ENCODE results near the gene NELFE. TPM values are rescaled to one million over a fixed set of nuclear protein-coding genes. Genes with fewer than 3 reads are reported as not detected.
A peak's percentile ranks its signal among the peaks of the same experiment; 100 is the strongest.
"Not testable (repeated sequence)": the region's sequence is repeated elsewhere in the genome, so short reads cannot be mapped to it uniquely, and the experiment has no call there.

NELFE gene
- total RNA-seq, result 43.9 TPM
- long read RNA-seq, transcript NELFE-202 (11 exons, 1,584 nt), result major isoform, 69 of 88 reads
- long read RNA-seq, partial matches to known transcripts, result 8 of 88 reads
- long read RNA-seq, other reads (novel, unspliced or antisense), result 9 of 88 reads

DNA sequence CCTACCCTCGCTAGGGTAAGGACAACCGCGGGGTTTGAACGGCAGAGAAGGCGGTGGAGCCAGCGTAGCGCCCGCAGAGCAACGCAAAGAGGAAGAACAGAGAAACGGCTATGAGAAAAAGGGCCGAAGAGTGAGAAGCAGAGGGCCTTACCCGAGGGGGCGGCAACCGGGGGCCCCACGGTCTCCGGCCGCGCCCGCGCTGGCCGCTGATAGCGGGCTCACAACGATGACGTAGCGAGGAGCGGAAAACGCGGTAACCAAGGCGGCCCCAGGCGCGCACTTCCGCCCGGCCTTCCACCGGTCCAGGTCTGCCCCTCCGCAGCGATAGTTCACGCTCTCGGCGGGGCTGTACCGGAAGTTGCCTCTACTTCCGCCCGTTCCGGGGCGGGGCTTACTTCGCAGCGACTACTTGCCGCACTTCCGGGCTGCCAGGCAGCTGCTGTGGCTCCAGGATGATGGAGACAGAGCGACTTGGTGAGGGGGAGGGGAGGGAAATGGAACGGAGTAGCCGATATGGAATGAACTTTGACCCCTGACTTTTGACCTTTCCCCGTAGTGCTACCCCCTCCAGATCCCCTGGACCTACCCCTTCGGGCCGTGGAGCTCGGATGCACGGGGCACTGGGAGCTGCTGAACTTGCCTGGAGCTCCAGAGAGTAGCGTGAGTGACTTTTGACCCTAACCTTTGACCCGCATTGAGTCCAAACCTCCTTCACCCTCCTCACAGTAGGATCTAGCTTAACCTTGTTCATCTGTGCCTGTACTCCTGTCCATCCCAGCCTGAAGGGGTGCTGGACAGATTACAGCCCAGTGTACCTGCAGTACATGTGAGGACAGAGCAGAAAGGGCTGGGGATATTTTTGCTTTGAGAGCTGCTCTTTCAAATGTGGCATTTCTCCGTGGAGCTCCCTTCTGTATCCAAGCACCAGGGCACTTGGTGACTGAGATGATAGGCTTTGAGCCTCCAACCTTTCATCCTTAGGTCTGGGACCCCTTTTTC is at the start of gene NELFE, which contains the start of gene SKIC2:
Gene NELFE, minus strand, starts transcription at position 231 of the 999 bp plus-strand sequence. CDS start 525 bp downstream, outside the sequence.
Gene SKIC2, plus strand, starts transcription at position 435 of the 999 bp plus-strand sequence. Its CDS starts 18 bp downstream, at position 453.
- Histone ChIP-seq H3K27me3 (no peaks in the 10 kb centered on the region), H3K4me3 (peak within 1 kb of the TSS; percentile 98), H3K9me3 (no peaks in the 10 kb centered on the region), H3K27ac (peak within 1 kb of the TSS; percentile 92), H3K36me3 (peaks cover 70% of the 10 kb centered on the region), H3K4me1 (peaks cover 21% of the 10 kb centered on the region)
- TF ChIP-seq CTCF (IDR thresholded peaks at IDR 0.05), result no peak
- ATAC-seq (peak; percentile 99), DNase-seq (peak; percentile 99)
- intact Hi-C loops (cut with DNase I), result no loop called here

DNA sequence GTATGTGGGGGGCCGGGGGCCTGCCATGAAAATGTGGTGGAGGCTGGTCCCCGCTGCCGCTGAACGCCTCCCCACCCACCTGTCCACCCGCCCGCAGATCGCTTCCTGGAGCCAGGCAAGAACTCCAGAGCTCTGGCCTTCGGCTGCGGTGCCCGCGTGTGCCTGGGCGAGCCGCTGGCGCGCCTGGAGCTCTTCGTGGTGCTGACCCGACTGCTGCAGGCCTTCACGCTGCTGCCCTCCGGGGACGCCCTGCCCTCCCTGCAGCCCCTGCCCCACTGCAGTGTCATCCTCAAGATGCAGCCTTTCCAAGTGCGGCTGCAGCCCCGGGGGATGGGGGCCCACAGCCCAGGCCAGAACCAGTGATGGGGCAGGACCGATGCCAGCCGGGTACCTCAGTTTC is 49.3 kb upstream of the NELFE start:
- H3K27ac ChIP-seq; ATAC-seq; intact Hi-C loops (cut with DNase I); H3K27me3 ChIP-seq; H3K36me3 ChIP-seq; H3K4me3 ChIP-seq; H3K9me3 ChIP-seq; H3K4me1 ChIP-seq: not testable (repeated sequence)
- peak; percentile 31 for DNase-seq

DNA sequence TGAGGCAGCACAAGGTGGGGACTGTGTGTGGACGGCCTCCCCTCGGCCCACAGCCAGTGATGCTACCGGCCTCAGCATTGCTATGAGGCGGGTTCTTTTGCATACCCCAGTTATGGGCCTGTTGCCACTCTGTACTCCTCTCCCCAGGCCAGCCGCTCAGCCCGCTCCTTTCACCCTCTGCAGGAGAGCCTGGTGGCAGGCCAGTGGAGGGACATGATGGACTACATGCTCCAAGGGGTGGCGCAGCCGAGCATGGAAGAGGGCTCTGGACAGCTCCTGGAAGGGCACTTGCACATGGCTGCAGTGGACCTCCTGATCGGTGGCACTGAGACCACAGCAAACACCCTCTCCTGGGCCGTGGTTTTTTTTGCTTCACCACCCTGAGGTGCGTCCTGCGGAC is 48.3 kb upstream of the NELFE start:
- H3K27me3 ChIP-seq; H3K27ac ChIP-seq; H3K4me3 ChIP-seq; ATAC-seq; H3K4me1 ChIP-seq; H3K9me3 ChIP-seq; H3K36me3 ChIP-seq; intact Hi-C loops (cut with DNase I): not testable (repeated sequence)
- DNase-seq, result peak; percentile 44

DNA sequence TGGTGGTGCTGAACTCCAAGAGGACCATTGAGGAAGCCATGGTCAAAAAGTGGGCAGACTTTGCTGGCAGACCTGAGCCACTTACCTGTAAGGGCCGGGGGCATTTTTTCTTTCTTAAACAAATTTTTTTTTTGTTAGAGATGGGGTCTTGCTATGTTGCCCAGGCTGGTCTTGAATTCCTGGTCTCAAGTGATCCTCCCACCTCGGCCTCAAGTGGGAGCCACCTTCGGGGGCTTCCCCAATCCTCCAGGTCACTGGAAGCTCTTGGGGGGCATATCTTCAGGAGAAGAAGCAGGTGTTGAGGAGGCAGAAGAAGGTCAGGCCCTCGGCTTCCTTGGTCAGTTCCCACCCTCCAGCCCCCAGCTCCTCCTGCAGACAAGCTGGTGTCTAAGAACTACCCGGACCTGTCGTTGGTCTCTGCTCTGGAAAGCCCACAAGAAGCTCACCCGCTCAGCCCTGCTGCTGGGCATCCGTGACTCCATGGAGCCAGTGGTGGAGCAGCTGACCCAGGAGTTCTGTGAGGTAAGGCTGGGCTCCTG is 47.3 kb upstream of the NELFE start:
- peak; percentile 49 for DNase-seq
- H3K27me3 ChIP-seq; intact Hi-C loops (cut with DNase I): not testable (repeated sequence)

DNA sequence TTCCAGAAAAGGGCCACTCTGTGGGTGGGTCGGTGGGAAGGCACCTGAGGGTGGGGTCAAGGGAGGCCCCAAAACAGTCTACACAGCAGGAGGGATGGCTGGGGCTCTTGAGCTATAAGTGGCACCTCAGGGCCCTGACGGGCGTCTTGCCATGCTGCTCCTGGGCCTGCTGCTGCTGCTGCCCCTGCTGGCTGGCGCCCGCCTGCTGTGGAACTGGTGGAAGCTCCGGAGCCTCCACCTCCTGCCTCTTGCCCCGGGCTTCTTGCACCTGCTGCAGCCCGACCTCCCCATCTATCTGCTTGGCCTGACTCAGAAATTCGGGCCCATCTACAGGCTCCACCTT is 46.7 kb upstream of the NELFE start:
- peak; percentile 5 for ATAC-seq
- H3K4me3 ChIP-seq; H3K4me1 ChIP-seq; H3K36me3 ChIP-seq; H3K9me3 ChIP-seq; H3K27ac ChIP-seq; intact Hi-C loops (cut with DNase I); H3K27me3 ChIP-seq: not testable (repeated sequence)
- DNase-seq, result peak; percentile 68

More for the DNA sequence above, 47.3 kb upstream of the NELFE start:
- H3K27ac ChIP-seq, ATAC-seq, H3K9me3 ChIP-seq, H3K4me1 ChIP-seq, H3K4me3 ChIP-seq, H3K36me3 ChIP-seq: not testable (repeated sequence)

- H3K36me3 ChIP-seq; intact Hi-C loops (cut with DNase I); H3K9me3 ChIP-seq; H3K27me3 ChIP-seq; H3K4me1 ChIP-seq; H3K27ac ChIP-seq; H3K4me3 ChIP-seq: not testable (repeated sequence)
- peak; percentile 45 for ATAC-seq
- peak; percentile 52 for DNase-seq
Measured at GRCh38 chr6:32004864-32005537, 46.2 kb upstream of the NELFE start.

DNA sequence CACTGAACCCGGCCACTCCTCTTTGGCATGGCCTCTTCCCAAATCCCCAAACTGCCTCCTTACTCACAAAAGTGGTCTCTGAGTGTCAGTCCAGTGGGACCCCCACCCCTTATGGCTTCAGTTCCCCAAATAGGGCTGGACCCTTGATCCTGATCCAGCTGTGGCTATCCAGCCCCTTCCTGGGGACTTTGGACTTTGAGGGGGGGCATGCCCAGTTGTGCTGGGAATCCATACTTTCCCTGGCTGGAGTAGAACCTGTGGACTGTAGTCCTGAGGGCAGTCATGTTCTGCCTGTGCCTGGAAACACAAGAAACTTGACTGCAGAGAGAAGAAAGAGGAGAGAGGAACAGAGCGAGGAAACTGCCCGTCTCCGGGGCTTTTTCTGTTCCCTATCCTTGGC is 45.6 kb upstream of the NELFE start:
- H3K27me3 ChIP-seq, ATAC-seq: not testable (repeated sequence)
- DNase-seq, result peak; percentile 21

GRCh38 chr6:32003301-32003700 is 44.5 kb upstream of the NELFE start:
- H3K4me1 ChIP-seq, ATAC-seq: not testable (repeated sequence)

More for the DNA sequence above, 45.6 kb upstream of the NELFE start:
- H3K4me3 ChIP-seq; H3K4me1 ChIP-seq; intact Hi-C loops (cut with DNase I); H3K9me3 ChIP-seq; H3K27ac ChIP-seq; H3K36me3 ChIP-seq: not testable (repeated sequence)

GRCh38 chr6:32002546-32003268 is 43.9 kb upstream of the NELFE start:
- DNase-seq; ATAC-seq; H3K4me1 ChIP-seq; H3K27ac ChIP-seq; H3K9me3 ChIP-seq; intact Hi-C loops (cut with DNase I); H3K36me3 ChIP-seq; H3K27me3 ChIP-seq; H3K4me3 ChIP-seq: not testable (repeated sequence)

More at GRCh38 chr6:32003301-32003700, 44.5 kb upstream of the NELFE start:
- H3K27ac ChIP-seq; H3K9me3 ChIP-seq; H3K4me3 ChIP-seq; DNase-seq; H3K27me3 ChIP-seq; H3K36me3 ChIP-seq; intact Hi-C loops (cut with DNase I): not testable (repeated sequence)

DNA sequence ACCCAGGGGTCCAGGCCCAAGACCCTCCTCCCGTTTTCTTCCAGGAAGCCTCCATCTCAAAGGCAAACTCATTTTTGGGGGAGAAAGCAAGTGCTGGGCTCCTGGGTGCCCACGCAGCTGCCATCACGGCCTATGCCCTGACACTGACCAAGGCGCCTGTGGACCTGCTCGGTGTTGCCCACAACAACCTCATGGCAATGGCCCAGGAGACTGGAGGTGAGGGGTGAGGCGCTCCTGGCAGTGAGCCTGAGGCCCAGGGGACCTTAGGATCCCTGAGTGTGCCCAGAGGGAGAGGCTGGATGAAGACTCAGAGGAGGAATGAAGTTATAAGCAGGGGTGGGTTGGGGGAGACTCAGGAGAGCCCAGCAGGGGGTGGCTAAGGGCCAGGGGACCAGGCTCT is 37.6 kb upstream of the NELFE start:
- peak; percentile 44 for DNase-seq
- H3K36me3 ChIP-seq; H3K27me3 ChIP-seq; H3K9me3 ChIP-seq; ATAC-seq; H3K4me1 ChIP-seq; H3K27ac ChIP-seq; H3K4me3 ChIP-seq; intact Hi-C loops (cut with DNase I): not testable (repeated sequence)

GRCh38 chr6:31994421-31994820 is 35.6 kb upstream of the NELFE start:
- DNase-seq, result peak; percentile 45
- H3K4me1 ChIP-seq; intact Hi-C loops (cut with DNase I); ATAC-seq; H3K9me3 ChIP-seq; H3K27me3 ChIP-seq; H3K27ac ChIP-seq; H3K4me3 ChIP-seq; H3K36me3 ChIP-seq: not testable (repeated sequence)

DNA sequence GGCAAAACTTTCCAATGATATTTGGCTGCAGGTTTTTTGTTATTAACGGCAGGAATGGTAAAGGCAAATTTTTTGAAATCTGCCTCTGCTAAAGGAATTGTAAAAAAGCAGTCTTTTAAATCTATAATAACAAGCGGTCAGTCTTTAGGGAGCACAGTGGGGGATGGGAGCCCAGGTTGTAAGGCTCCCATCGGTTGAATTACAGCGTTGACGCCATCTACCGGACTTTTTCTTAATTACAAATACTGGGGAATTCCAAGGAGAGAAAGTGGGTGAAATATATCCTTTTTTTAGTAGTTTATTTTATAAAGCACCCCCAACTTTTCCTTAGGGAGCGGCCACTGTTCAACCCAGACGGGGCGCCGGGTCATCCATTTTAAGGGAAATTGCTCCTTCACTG is 30.6 kb upstream of the NELFE start:
- peak; percentile 60 for ATAC-seq
- H3K4me1 ChIP-seq; H3K36me3 ChIP-seq; H3K9me3 ChIP-seq; H3K27ac ChIP-seq; DNase-seq; H3K27me3 ChIP-seq; intact Hi-C loops (cut with DNase I); H3K4me3 ChIP-seq: not testable (repeated sequence)
